ENCODE measurements around the gene CREBRF.
"Not testable (repeated sequence)": the region's sequence is repeated elsewhere in the genome, so short reads cannot be mapped to it uniquely, and the experiment has no call there.

CREBRF gene, protein sequence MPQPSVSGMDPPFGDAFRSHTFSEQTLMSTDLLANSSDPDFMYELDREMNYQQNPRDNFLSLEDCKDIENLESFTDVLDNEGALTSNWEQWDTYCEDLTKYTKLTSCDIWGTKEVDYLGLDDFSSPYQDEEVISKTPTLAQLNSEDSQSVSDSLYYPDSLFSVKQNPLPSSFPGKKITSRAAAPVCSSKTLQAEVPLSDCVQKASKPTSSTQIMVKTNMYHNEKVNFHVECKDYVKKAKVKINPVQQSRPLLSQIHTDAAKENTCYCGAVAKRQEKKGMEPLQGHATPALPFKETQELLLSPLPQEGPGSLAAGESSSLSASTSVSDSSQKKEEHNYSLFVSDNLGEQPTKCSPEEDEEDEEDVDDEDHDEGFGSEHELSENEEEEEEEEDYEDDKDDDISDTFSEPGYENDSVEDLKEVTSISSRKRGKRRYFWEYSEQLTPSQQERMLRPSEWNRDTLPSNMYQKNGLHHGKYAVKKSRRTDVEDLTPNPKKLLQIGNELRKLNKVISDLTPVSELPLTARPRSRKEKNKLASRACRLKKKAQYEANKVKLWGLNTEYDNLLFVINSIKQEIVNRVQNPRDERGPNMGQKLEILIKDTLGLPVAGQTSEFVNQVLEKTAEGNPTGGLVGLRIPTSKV

DNA sequence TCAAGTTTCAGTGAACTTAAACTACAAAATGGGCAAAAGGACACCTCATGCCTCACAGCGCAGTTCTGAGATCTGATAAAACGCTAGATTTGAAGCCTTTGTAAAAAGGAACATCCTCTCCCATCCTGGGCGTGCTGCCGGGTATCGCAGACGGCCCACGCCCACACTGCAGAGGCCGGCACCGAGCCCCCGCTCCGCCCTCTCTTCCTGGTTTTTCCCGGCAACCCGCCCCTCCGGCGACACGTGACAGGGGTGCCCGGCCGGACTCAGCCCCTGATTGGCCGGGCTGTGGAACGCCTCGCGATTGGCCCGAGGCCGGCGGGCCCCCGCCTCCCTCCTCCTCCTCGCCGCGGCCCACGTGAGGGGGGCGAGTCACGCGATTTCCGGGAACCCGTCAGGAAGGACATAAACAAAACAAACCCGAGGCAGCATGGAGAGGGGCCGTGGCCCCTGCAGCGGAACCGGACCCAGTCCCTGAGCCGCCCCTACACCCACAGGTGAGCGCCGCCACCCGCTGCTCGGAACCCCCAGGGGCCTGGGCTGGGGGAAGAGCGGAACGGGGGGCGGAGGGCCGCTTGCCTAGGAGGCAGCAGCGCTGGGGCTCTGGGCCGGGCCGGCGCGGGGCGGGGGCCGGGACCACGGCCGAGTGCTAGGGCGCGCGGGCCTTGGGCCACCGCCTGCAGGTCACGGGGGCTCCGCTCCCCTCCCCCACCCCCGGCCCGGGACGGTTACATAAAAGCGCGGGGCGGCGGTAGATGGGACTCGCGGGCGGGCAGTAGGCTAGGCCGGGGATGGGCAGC is at the start of gene CREBRF:
CREBRF (plus strand) TSS at position 370 of the 800 bp plus-strand sequence. CDS start 24,424 bp downstream, outside the sequence.
- peak; percentile 96 for DNase-seq (ENCODE audit: low spot score)

DNA sequence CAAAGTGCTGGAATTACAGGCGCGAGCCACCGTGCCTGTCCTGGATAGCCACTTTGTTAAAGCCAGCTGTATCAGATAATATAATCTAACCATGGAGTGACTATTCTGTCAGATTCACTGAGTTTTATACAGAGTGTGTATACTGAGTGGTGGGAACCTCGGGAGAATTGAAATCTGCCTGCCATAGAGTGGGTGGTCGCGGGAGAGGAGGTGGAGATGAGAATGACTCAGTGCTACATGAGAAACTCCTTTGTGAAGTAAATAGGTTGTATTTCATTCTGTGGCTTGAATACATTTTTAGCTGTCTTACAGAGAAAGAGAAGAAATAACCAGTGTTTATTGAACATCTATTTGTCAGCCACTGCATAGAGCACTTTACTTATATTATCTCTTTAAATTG is 46.1 kb upstream of the CREBRF start:
- peak; percentile 25 for DNase-seq (ENCODE audit: low spot score)

DNA sequence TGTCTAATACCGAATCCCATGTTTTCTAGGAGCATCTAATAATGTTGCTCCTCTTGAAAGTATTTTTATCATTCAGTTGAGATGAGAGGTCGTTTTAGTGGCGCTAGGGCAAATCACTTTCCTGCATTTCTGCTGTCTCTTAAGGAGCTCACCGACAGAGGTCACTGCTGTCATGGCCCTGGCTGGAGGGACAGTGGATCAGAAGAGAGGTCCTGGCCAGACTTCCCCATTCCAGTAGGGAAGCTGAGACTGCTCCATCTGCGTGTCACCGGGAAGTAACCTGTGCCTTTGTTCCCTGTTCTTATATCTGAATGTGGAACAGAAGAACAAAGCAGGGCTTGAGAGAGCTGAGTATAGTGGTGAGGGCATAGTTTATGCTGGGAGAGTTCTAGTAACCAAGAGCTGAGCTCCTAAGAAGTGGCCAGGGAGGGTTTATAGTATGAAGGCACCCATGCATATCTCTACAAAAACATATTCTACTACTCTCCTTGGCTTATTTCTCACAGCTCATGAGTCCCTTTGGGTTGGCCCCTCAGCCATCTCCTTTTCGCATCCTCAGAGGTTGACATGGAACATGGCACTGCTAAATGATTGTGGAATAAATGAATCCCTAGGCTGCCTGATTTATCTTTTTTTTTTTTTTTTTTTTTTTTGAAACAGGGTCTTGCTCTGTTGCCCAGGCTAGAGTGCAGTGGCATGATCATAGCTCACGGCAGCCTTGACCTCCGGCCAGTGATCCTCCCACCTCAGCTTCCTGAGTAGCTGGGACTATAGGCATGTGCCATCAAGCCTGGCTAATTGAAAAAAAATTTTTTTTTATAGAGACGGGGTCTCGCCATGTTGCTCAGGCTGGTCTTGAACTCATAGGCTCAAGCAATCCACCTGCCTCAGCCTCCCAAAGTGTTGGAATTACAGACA is 45.3 kb upstream of the CREBRF start:
- peak; percentile 79 for DNase-seq (ENCODE audit: low spot score)

DNA sequence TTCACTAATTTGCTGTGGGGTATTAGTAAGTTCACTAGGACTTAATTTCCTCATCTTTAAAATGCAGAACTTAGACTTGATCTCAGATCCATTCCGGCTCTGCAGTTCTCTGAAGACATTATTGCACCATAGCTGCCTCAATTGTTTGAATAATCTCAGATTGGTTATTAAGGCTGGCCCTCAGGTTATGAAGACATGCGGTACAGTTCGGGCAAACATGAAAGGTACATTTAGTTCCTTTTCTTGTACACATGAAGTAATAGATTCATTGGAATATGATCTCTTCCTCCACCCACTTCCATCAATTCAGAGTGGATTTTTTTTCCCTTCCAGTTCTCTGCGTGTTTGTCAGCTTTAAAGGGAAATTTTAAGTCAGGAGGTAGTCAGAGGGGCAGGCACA is 44.6 kb upstream of the CREBRF start:
- no peak for DNase-seq (ENCODE audit: low spot score)

DNA sequence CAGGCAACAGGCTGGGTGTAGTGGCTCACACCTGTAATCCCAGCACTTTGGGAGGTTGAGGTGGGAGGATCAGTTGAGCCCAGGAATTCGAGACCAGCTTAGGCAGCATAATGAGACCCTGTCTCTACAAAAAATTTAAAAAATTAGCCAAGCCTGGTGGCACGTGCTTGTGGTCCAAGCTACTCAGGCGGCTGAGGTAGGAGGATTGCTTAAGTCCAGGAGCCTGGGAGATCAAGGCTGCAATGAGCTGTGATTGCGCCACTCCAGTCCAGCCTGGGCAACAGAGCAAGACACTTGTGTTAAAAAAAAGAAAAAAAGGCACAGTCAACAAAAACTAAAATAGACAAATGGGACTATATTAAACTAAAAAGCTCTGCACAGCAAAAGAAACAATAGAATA is 43.3 kb upstream of the CREBRF start:
- no peak for DNase-seq (ENCODE audit: low spot score)

DNA sequence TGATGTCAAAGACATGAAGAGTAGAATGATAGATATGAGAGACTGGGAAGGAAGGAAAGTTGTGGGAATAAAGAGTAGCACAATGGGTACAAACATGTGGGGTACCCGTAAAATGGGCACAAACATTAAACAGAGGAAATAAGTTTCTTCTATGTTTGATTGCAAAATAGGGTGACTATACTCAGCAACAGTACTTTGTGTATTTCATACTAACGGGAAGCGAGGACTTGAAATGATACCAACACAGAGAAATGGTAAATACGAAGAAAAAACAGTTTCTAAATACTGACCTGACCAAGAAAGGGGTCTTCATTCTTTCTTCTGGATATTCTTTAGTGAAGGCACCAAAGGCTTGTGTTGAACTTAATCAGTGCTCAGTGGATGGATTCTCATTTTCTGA is 41.5 kb upstream of the CREBRF start:
- no peak for DNase-seq (ENCODE audit: low spot score)

DNA sequence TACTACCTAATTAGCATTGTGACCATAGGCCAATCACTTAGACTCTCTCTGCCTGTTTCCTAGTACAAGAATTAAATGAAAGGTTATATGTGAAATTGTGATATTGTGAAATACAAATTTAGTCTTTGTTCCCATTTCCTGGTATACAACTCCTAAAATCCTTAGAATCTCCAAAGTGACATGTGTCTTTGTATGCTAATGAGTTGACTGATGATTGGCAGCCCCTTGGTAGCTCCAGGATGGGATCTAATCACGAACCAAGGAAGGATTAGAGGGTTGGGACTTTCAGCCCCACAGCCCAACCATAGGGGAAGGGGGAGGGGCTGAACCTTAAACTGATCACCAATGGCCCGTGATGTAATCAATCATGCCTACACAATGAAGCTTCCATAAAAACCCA is 41.0 kb upstream of the CREBRF start:
- DNase-seq (ENCODE audit: low spot score) = no peak

DNA sequence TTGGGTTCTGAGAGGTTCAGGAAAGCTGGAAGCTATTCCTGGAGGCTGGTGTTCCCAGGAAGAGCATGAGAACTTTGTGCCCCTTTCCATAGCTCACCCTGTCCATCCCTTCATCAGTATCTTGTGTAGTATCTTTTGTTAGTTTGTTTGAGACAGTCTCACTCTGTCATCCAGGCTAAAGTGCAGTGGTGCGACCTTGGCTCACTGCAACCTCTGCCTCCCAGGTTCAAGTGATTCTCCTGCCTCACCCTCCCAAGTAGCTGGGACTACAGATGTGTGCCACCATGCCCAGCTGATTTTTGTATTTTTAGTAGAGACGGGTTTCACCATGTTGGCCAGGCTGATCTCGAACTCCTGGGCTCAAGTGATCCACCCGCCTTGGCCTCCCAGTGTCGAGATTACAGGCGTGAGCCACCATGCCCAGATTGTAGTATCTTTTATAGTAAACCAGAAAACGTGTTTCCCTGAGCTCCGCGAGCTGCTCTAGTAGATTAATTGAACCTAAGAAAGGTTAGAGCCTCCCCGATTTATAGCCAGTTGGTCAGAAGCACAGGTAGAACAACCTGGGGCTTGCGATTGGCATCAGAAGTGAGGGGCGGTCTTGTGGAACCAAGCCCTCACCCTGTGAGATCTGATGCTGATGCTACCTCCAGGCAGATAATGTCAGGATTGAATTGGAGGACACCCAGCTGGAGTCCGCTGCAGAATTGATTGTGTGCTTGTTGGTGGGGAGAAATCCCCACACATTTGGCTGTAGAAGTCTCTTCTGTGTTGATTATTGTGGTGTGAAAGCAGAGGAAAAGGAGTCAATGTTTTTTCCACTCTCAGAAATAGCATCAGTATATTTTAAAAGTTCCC is 40.3 kb upstream of the CREBRF start:
- no peak for DNase-seq (ENCODE audit: low spot score)

DNA sequence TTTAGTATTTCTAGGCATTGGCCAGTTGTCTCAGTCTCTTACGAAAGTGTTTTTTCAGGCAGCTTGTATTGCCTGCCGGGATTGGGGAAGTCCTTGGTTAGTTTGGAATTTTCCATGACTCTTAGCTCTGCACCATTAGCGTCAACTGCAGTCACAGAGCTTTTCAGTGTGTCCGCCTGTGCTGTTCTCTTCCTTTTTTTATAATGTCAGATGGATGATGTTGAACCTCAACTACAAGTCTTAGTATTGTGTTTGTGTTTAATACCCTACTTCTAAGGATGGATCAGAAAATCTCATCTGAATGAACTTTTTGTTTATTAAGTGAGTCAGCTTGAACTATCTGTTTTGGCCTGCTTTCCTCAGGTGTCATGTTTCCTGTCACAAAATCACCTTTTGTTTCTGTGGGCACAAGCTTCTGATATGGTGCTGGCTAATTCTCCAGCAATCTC is 39.5 kb upstream of the CREBRF start:
- DNase-seq (ENCODE audit: low spot score) = peak; percentile 65

DNA sequence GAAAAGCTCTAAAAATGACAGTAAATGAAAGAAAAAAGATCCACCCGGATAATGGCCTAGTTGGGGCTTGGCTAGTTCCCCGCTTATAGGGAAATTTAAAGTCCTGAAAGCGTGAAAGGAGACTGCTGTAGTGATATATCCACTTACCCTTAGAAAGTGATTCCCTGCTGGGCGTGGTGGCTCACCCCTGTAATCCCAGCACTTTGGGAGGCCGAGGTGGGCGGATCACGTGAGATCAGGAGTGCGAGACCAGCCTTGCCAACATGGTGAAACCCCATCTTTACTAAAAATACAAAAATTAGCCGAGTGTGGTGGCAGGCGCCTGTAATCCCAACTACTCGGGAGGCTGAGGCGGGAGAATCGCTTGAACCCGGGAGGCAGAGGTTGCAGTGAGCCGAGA is 39.1 kb upstream of the CREBRF start:
- not testable (repeated sequence) for DNase-seq (ENCODE audit: low spot score)

DNA sequence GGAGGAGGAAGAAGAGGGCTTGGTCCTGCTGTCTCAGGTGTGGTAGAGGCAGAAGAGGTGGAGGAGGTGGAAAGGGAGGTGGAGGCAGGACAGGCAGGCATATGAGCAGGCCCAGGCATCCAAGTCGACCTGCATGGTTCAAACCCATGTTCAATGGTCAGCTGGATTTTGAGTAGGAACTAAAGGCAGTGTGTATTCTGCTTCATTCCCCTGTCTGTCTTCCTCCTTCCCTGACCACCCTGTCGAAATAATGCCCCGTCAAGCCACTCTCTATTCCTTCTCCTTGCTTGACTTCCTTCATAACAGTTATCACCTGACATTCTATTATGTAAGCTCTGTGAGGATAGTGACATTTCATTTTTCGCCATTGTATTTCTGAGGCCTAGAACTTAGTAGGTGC is 37.8 kb upstream of the CREBRF start:
- no peak for DNase-seq (ENCODE audit: low spot score)

DNA sequence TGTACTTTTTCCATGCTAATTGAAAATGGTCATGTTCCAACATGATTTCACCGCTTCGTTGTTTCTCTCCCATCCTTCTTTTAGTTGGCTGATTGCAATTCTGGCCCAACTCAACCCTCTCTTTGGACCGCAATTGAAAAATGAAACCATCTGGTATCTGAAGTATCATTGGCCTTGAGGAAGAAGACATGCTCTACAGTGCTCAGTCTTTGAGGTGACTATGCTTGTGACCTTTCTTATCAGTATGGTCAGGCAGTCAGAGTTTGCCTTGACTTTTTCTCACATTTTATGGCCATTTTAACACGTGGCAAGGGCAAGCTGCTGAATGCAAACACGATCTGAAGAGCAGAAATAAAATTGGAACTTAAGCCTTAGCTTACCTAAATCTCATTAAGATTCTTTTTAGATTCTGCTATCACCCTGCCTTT is 36.0 kb upstream of the CREBRF start:
- no peak for DNase-seq (ENCODE audit: low spot score)

DNA sequence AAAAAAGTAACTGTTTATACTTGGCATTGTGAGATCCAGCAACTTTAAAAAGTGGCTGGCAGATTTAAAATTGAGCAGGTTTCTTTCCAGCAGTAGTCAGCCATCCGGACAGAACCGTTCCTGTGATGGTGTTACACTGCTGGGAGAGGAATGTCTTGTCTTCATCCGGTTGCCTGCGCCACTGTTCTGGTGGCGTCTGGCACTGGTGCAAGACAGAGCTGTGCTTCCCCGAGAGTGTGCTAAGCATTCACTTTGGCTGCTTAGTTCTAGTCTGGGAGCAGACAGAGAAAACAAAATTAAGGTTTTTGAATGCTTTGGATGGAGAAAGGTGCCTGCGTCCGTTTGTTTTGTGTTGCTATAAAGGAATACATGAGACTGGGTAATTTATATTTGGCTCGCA is 35.5 kb upstream of the CREBRF start:
- DNase-seq (ENCODE audit: low spot score) = peak; percentile 37

DNA sequence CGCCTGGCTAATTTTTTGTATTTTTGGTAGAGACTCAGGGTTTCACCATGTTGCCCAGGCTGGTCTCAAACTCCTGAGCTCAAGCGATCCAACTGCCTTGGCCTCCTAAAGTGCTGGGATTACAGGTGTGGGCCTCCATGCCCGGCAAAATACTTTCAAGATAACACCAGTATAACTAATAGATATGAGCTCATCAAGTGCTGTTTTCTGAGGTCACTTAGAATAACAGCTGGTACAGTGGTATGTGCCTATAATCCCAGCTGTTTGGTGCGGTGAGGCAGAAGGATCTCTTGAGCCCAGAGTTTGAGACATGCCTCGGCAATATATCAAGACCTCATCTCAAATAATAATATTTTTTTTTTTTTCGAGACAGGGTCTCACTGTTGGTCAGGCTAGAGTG is 30.5 kb upstream of the CREBRF start:
- DNase-seq (ENCODE audit: low spot score) = peak; percentile 11

DNA sequence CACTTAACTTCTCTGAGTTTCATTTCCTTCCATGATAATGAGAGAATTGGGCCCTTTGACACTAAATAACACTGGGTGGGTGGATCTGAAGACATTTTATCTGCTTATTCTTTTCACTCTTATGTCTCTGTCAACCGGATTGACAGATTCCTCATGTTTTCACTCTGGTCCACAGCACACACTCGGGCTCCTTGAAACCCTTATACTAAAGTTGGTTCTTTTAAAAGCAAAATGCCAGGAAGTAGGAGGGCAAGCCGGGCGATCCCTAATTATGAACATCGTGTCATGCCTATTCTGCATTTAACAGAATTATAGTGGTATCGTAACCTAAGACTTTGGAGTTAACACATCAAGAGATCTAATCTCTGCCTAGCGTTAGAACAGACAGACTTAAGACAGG is 28.2 kb upstream of the CREBRF start:
- no peak for DNase-seq (ENCODE audit: low spot score)

DNA sequence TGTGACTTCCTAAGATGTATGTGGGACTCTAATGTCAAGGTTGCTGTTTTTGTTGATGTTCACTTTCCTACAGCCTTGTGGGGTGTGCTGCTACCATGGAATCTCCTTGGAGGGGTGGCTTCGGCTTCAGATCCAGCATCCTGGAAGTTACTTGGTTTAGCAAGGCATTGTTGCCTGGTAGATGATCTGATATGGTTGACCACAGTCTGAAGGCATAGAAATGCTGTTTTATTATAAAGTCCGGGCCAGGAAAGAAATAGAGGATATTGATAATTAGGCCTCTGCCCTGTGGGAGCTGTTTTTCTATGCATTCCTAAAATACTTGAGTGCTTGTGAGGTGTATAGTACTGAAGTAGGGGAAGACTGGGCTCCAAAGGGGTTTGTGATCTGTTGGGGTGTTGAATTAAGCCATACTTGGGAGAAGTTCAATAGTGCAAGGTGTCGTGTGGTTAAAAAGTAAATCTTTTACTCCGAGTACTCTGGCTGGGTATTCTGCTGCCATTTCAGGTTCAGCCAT is 27.3 kb upstream of the CREBRF start:
- DNase-seq (ENCODE audit: low spot score) = no peak

DNA sequence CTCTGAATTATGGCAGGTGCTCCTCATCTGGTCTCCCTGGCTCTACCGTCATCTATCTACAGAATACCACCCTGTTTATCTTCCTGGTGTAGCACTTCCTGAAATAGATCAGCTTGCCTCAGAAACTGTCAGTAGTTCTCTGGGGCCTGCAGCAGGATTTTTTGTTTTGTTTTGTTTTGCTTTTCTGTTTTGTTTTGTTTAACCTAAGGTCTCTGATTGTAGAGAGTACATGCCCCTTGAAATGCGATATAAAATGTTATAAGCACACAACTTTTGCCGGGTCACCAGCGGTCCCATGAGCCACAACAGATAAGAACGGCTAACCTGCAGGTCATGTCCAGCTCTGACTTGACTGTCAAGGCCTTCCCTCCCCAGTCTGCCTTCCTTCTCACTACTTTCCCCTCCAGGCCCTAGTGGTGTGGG is 26.6 kb upstream of the CREBRF start:
- DNase-seq (ENCODE audit: low spot score) = no peak

DNA sequence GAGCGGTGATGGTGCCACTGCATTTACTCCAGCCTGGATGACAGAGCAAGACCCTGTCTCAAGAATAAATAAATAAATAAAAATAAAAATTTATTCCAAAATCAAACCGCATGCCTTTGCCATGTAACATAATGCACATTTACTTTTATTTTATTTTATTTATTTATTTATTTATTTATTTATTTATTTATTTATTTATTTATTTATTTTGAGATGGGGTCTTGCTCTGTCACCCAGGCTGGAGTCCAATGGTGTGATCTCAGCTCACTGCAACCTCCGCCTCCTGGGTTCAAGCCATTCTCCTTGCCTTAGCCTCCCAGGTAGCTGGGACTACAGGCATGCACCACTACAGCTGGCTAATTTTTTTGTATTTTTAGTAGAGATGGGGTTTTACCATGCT is 24.1 kb upstream of the CREBRF start:
- not testable (repeated sequence) for DNase-seq (ENCODE audit: low spot score)

DNA sequence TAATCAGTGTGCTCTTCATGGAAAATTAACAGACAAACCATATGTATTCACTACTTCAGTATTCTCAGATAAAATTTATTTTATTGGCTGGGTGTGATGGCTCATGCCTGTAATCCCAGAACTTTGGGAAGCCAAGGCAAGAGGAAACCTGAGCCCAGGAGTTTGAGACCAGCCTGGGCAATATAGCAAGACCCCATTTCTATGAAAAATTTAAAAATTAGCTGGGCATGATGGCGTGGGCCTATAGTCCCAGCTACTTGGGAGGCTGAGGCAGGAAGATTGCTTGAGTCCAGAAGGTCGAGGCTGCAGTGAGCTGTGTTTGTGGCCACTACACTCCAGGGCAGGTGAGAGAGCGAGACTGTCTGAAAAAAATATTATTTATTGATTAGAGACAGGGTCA is 23.4 kb upstream of the CREBRF start:
- no peak for DNase-seq (ENCODE audit: low spot score)

DNA sequence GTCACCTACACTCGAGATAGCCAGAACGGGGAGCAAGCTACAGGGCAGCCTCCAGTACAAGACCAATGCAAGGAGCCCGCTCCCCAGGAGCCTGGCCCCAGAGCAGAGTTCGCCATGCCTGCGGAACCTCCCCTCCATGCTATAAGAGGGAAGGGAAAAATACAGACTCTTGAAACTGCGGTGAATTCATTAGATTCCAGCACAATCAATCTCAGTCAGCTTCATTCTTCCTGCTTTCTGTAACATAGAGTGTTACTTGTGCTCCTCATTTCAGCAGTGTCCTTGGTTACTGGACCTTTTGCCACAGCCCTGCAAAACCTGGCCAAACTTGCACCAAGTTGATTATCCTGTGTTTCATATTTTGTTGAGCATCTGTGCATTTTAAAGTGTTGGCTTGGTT is 22.2 kb upstream of the CREBRF start:
- DNase-seq (ENCODE audit: low spot score) = no peak
